GM06990 (cell line): ENCODE data around the gene CNTFR.

Source experiments
- DNase-seq: peaks from one replicate; pipeline ENCODE4 v3.0.0-alpha.2; 2011; ENCODE audit not compliant: insufficient read length; ENCODE audit errors: extremely low read depth
- H3K27me3 ChIP-seq: replicated peaks from 2 replicates; pipeline ENCODE4 v1.6.0; 2011; ENCODE audit warnings: low read length; ENCODE audit not compliant: control insufficient read depth, insufficient read depth
- H3K36me3 ChIP-seq: 2 replicates; pipeline ENCODE4 v1.5.1; 2011; ENCODE audit warnings: low read length; ENCODE audit not compliant: control insufficient read depth, insufficient read depth
- H3K4me3 ChIP-seq: replicated peaks from 2 replicates; pipeline ENCODE4 v1.5.1; 2011; ENCODE audit warnings: low read depth, mild to moderate bottlenecking, control low read depth, low read length
- CTCF ChIP-seq: IDR thresholded peaks from 2 replicates; pipeline ENCODE4 v1.5.1; 2011; ENCODE audit warnings: low read length, control low read depth, mild to moderate bottlenecking, inconsistent platforms; ENCODE audit not compliant: insufficient read depth, poor library complexity, severe bottlenecking

The CNTFR gene

GRCh38 chr9:34512131-34513078 is 77.1 kb downstream of the CNTFR start:
- no peak for DNase-seq
- Histone ChIP-seq H3K36me3 (no peaks in the 10 kb centered on the region), H3K27me3 (peaks cover 3% of the 10 kb centered on the region), H3K4me3 (no peak overlapping the region)
- no peak for TF ChIP-seq CTCF

- Histone ChIP-seq H3K27me3 (peaks cover 5% of the 10 kb centered on the region), H3K4me3 (no peak overlapping the region), H3K36me3 (no peaks in the 10 kb centered on the region)
- no peak for DNase-seq
- TF ChIP-seq CTCF = no peak
These were observed 78.7 kb downstream of the CNTFR start for GRCh38 chr9:34510497-34511468.

GRCh38 chr9:34508951-34509350 is 80.6 kb downstream of the CNTFR start:
- Histone ChIP-seq H3K27me3 (peaks cover 8% of the 10 kb centered on the region), H3K36me3 (no peaks in the 10 kb centered on the region), H3K4me3 (no peak overlapping the region)
- no peak for TF ChIP-seq CTCF
- DNase-seq = no peak

- Histone ChIP-seq H3K36me3 (no peaks in the 10 kb centered on the region), H3K27me3 (peaks cover 8% of the 10 kb centered on the region), H3K4me3 (no peak overlapping the region)
- no peak for TF ChIP-seq CTCF
- DNase-seq = no peak
These were observed 81.1 kb downstream of the CNTFR start for GRCh38 chr9:34508463-34508862.

GRCh38 chr9:34507966-34508365 is 81.6 kb downstream of the CNTFR start:
- no peak for TF ChIP-seq CTCF

More at GRCh38 chr9:34507966-34508365, 81.6 kb downstream of the CNTFR start:
- DNase-seq = no peak
- H3K27me3 ChIP-seq = peaks cover 8% of the 10 kb centered on the region
- H3K4me3 ChIP-seq = no peak overlapping the region
- no peaks in the 10 kb centered on the region for H3K36me3 ChIP-seq
